Calu3 (cell line): Measurements from ENCODE around the gene KHDC1. TPM values are rescaled to one million over a fixed set of nuclear protein-coding genes. Genes with fewer than 3 reads are reported as not detected.

Experiments
- BruUV-seq: library from RNA; stranded (reverse); fragments of 400-500 nt; replicated peaks from 2 replicates; lab custom pipeline; 2021; lab: Mats Ljungman, UMichigan
- CTCF ChIA-PET: fragments of 300-600 bp; sonication (Branson Sonifier 250); formaldehyde crosslinking; loops from one replicate; lab custom pipeline; 2022; ENCODE audit warnings: antibody characterized with exemption; lab: Charles Lee
- DNase-seq: peaks from one replicate; pipeline ENCODE4 v3.0.0; 2022
- H3K27ac Mint-ChIP-seq: one replicate; pipeline ENCODE4 v1.8.0; 2022; ENCODE audit warnings: mixed read lengths; ENCODE audit not compliant: unreplicated experiment
- H3K27me3 Mint-ChIP-seq: one replicate; pipeline ENCODE4 v1.8.0; 2022; ENCODE audit warnings: mixed read lengths; ENCODE audit not compliant: unreplicated experiment
- H3K36me3 Mint-ChIP-seq: one replicate; pipeline ENCODE4 v1.8.0; 2022; ENCODE audit warnings: mild to moderate bottlenecking, moderate library complexity, mixed read lengths; ENCODE audit not compliant: insufficient read depth, unreplicated experiment
- H3K4me1 Mint-ChIP-seq: one replicate; pipeline ENCODE4 v1.8.0; 2022; ENCODE audit warnings: mild to moderate bottlenecking, low read depth, mixed read lengths; ENCODE audit not compliant: unreplicated experiment
- H3K4me3 Mint-ChIP-seq: one replicate; pipeline ENCODE4 v1.8.0; 2022; ENCODE audit warnings: mild to moderate bottlenecking, low read depth, moderate library complexity, mixed read lengths; ENCODE audit not compliant: unreplicated experiment
- H3K9me3 Mint-ChIP-seq: one replicate; pipeline ENCODE4 v1.8.0; 2022; ENCODE audit warnings: low read depth, mixed read lengths; ENCODE audit not compliant: unreplicated experiment
- intact Hi-C: fragments of 100-400 bp; cut with micrococcal nuclease; formaldehyde crosslinking; loops from one replicate; pipeline ENCODE4 v1.10.0; 2022; ENCODE audit not compliant: unreplicated experiment
- total RNA-seq: library from RNA; stranded (reverse); gene quantifications from 2 replicates; pipeline ENCODE4 v1.2.3, GENCODE V29; 2022
- TF ChIP-seq, protein P1 (sequence below): fragments of 200-600 bp; IDR thresholded peaks from one replicate; pipeline ENCODE4 v1.8.0; 2022; ENCODE audit warnings: antibody characterized with exemption; ENCODE audit not compliant: unreplicated experiment

Gene KHDC1
- total RNA-seq, 1 experiment from 2014 or later, result 4.9 TPM

GRCh38 chr6:73216859-73217258 lies 46.1 kb downstream of the KHDC1 start:
- Mint-ChIP-seq H3K36me3 (no peaks in the 10 kb centered on the region), H3K4me3 (no peak overlapping the region), H3K27me3 (no peaks in the 10 kb centered on the region), H3K27ac (no peak overlapping the region), H3K9me3 (no peaks in the 10 kb centered on the region), H3K4me1 (no peaks in the 10 kb centered on the region)
- BruUV-seq, result no TSS peak
- no peak for DNase-seq
- TF ChIP-seq, protein P1, sequence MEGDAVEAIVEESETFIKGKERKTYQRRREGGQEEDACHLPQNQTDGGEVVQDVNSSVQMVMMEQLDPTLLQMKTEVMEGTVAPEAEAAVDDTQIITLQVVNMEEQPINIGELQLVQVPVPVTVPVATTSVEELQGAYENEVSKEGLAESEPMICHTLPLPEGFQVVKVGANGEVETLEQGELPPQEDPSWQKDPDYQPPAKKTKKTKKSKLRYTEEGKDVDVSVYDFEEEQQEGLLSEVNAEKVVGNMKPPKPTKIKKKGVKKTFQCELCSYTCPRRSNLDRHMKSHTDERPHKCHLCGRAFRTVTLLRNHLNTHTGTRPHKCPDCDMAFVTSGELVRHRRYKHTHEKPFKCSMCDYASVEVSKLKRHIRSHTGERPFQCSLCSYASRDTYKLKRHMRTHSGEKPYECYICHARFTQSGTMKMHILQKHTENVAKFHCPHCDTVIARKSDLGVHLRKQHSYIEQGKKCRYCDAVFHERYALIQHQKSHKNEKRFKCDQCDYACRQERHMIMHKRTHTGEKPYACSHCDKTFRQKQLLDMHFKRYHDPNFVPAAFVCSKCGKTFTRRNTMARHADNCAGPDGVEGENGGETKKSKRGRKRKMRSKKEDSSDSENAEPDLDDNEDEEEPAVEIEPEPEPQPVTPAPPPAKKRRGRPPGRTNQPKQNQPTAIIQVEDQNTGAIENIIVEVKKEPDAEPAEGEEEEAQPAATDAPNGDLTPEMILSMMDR, result no peak
- CTCF ChIA-PET, result no interaction called here
- intact Hi-C loops, result no loop called here

DNA sequence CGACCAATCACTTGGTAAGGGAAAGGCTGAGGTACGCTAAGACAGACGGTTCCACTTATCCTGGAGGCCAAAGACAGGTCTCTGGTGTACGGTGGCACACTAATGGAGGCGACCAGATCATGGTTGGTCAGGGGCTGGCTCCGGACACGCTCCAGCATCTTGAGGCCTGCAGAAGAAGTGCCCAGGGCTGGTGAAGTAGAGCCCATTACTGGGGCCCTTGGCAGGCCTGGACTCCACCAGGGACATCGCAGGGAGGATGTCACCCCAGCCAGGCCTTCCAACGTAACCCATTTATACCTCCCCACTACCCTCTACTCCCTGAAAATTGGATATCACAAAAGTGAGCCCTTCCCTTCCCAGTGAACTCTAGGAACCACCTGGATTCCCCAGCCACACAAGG lies 53.9 kb downstream of the KHDC1 start:
- no peak overlapping the region for H3K4me3 Mint-ChIP-seq
- CTCF ChIA-PET, result no interaction called here
- no peak overlapping the region for H3K27ac Mint-ChIP-seq
- TF ChIP-seq, protein P1, result no peak
- peaks cover 3% of the 10 kb centered on the region for H3K9me3 Mint-ChIP-seq
- intact Hi-C loops, result no loop called here
- H3K27me3 Mint-ChIP-seq, result no peaks in the 10 kb centered on the region
- H3K4me1 Mint-ChIP-seq, result no peaks in the 10 kb centered on the region
- no TSS peak for BruUV-seq
- H3K36me3 Mint-ChIP-seq, result no peaks in the 10 kb centered on the region
- DNase-seq, result no peak

GRCh38 chr6:73207221-73207837 lies 55.7 kb downstream of the KHDC1 start:
- Mint-ChIP-seq H3K4me3 (no peak overlapping the region), H3K27ac (no peak overlapping the region), H3K27me3 (no peaks in the 10 kb centered on the region), H3K9me3 (peaks cover 3% of the 10 kb centered on the region), H3K4me1 (no peaks in the 10 kb centered on the region), H3K36me3 (no peaks in the 10 kb centered on the region)
- intact Hi-C loops, result no loop called here
- no TSS peak for BruUV-seq
- CTCF ChIA-PET, result no interaction called here
- DNase-seq, result no peak
- TF ChIP-seq, protein P1, result no peak

DNA sequence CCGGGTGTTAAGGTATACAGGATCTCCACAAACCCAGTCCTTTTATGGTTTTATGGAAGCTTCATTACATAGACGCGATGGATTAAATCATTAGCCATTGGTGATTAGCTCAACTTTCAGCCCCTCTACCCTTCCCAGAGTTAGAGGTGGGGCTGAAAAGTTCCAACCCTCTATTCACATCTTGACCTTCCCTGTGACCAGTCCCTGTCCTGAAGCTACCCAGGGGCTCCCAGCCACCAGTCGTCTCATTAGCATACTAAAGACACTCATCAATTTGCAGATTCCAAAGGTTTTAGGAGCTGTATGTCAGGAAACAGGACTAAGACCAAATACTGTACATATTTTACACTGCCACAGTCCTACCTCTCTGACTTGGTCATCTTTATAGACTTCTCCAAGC lies 58.7 kb downstream of the KHDC1 start:
- H3K4me3 Mint-ChIP-seq, result no peak overlapping the region
- H3K36me3 Mint-ChIP-seq, result no peaks in the 10 kb centered on the region
- no peak for DNase-seq
- no peak overlapping the region for H3K27ac Mint-ChIP-seq
- H3K9me3 Mint-ChIP-seq, result peaks cover 3% of the 10 kb centered on the region
- intact Hi-C loops, result no loop called here
- CTCF ChIA-PET, result no interaction called here
- no peaks in the 10 kb centered on the region for H3K27me3 Mint-ChIP-seq
- no TSS peak for BruUV-seq
- TF ChIP-seq, protein P1, result no peak
- no peaks in the 10 kb centered on the region for H3K4me1 Mint-ChIP-seq
